Measurements from ENCODE around the gene ANO7. TPM values are rescaled to one million over a fixed set of nuclear protein-coding genes. Genes with fewer than 3 reads are reported as not detected.

ANO7 gene
- under 1 TPM in 1 of 4 donors, not detected in 3; 0.59 TPM for total RNA-seq

- H3K27me3 ChIP-seq = peaks cover 0 to 22% (median 0%) of the 10 kb centered on the region in 4 donors
- DNase-seq = no peak
- TF ChIP-seq CTCF (IDR thresholded peaks at IDR 0.05) = no peak
- no peak for TF ChIP-seq POLR2A (IDR thresholded peaks at IDR 0.05)
- H3K4me3 ChIP-seq = peak within 1 kb of the TSS in 1 of 4 donors; percentile 13
- peaks cover 0 to 9% (median 8%) of the 10 kb centered on the region in 3 donors for H3K4me1 ChIP-seq
- peaks cover 0 to 7% (median 0%) of the 10 kb centered on the region in 3 donors for H3K36me3 ChIP-seq
- 40 to 52% methylated on average over 1 to 7 of the region's 21 CpGs for WGBS, 2 donors
- intact Hi-C loops (cut with DNase I) = no loop called here
- H3K9me3 ChIP-seq = no peaks in the 10 kb centered on the region
- no peak within 1 kb of the TSS for H3K27ac ChIP-seq
Observed at GRCh38 chr2:241188361-241189092, at the start of gene ANO7. TSS of gene ANO7 (plus strand) at chr2:241188677. CDS start at chr2:241190064, 1,387 bp downstream.

- Histone ChIP-seq H3K36me3 (peaks cover 0 to 64% (median 0%) of the 10 kb centered on the region in 3 donors), H3K4me1 (peaks cover 0 to 6% (median 0%) of the 10 kb centered on the region in 3 donors), H3K9me3 (no peaks in the 10 kb centered on the region), H3K4me3 (no peak overlapping the region), H3K27ac (no peak overlapping the region), H3K27me3 (no peaks in the 10 kb centered on the region)
- intact Hi-C loops (cut with DNase I) = no loop called here
- DNase-seq = no peak
- 90 to 92% methylated on average over 15 of the region's 24 CpGs for WGBS, 2 donors
- TF ChIP-seq CTCF (IDR thresholded peaks at IDR 0.05) = no peak
- TF ChIP-seq POLR2A (IDR thresholded peaks at IDR 0.05) = no peak
Observed at GRCh38 chr2:241139531-241140444, 48.7 kb upstream of the ANO7 start.

GRCh38 chr2:241140445-241140840, 48.0 kb upstream of the ANO7 start:
- DNase-seq = no peak
- Histone ChIP-seq H3K9me3 (no peaks in the 10 kb centered on the region), H3K4me1 (peaks cover 0 to 6% (median 0%) of the 10 kb centered on the region in 3 donors), H3K36me3 (peaks cover 0 to 58% (median 0%) of the 10 kb centered on the region in 3 donors), H3K4me3 (no peak overlapping the region), H3K27me3 (no peaks in the 10 kb centered on the region), H3K27ac (no peak overlapping the region)
- TF ChIP-seq POLR2A (IDR thresholded peaks at IDR 0.05) (no peak), CTCF (IDR thresholded peaks at IDR 0.05) (no peak)
- WGBS, 2 donors = 64 to 88% methylated on average over 5 of the region's 10 CpGs
- intact Hi-C loops (cut with DNase I) = no loop called here

DNA sequence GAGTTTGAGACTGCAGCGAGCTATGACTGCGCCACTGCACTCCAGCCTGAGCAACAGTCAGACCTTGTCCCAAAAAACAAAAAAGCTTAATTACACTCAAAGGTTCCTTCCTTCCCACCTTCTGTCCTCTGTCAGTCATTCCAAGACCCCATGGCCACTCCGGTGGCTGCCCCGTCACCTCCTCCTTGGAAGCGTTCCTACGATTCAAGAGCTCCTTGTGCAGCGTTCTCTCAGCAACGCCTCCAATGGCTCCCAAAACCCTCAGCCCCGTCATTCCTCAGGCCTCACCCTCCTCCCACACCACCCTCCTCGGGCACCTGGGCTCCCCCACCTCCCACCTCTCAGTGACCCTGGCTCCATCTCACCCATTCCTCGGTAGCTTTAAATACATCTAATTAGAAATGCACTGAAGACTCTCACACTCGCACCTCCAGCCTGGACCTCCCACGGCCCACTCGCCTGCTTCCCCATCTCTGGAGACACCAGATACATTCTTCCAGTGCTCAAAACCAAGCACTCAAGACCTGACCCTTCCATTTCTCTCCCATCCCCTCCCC, 47.2 kb upstream of the ANO7 start:
- no peaks in the 10 kb centered on the region for H3K9me3 ChIP-seq
- intact Hi-C loops (cut with DNase I) = no loop called here
- peaks cover 0 to 50% (median 0%) of the 10 kb centered on the region in 3 donors for H3K36me3 ChIP-seq
- WGBS, 2 donors = 94 to 97% methylated on average over 14 of the region's 14 CpGs
- H3K4me1 ChIP-seq = peaks cover 0 to 6% (median 0%) of the 10 kb centered on the region in 3 donors
- no peaks in the 10 kb centered on the region for H3K27me3 ChIP-seq
- TF ChIP-seq CTCF (IDR thresholded peaks at IDR 0.05) (no peak), POLR2A (IDR thresholded peaks at IDR 0.05) (no peak)
- H3K27ac ChIP-seq = no peak overlapping the region
- no peak overlapping the region for H3K4me3 ChIP-seq
- DNase-seq = no peak
